Fibroblast of the aortic adventitia (primary cell): ENCODE measurements around the gene SLX4. TPM values are rescaled to one million over a fixed set of nuclear protein-coding genes. Genes with fewer than 3 reads are reported as not detected.
A peak's percentile ranks its signal among the peaks of the same experiment; 100 is the strongest.
"Not testable (repeated sequence)": the region's sequence is repeated elsewhere in the genome, so short reads cannot be mapped to it uniquely, and the experiment has no call there.

Source experiments
- DNase-seq: peaks from one replicate; pipeline ENCODE4 v3.0.0-alpha.2; 2010; ENCODE audit warnings: low read depth
- H3K4me3 ChIP-seq: 2 replicates; pipeline ENCODE4 v1.5.1; 2011; ENCODE audit warnings: low read depth, mild to moderate bottlenecking, control low read depth, low read length, moderate library complexity
- CTCF ChIP-seq: IDR thresholded peaks from 2 replicates; pipeline ENCODE4 v1.5.1; 2011; ENCODE audit warnings: mild to moderate bottlenecking, low read length, control low read depth, inconsistent platforms; ENCODE audit not compliant: insufficient read depth
- total RNA-seq: library from RNA; depleted of rRNA; stranded (reverse); fragments of >200 nt; gene quantifications from 2 replicates; pipeline ENCODE4 v1.2.3, GENCODE V29; 2012; ENCODE audit warnings: low replicate concordance

The SLX4 gene
- total RNA-seq, result 4.3 and 7.0 TPM in 2 replicates

GRCh38 chr16:3611146-3611975 is at the start of gene SLX4:
Gene SLX4 (minus strand): TSS chr16:3611606. CDS start chr16:3608964, 2,642 bp downstream.
- TF ChIP-seq CTCF, result no peak
- peak; percentile 84 for DNase-seq
- H3K4me3 ChIP-seq, result peak within 1 kb of the TSS; percentile 99

GRCh38 chr16:3659251-3659650 is 47.8 kb upstream of the SLX4 start:
- no peak overlapping the region for H3K4me3 ChIP-seq
- no peak for TF ChIP-seq CTCF
- DNase-seq, result peak; percentile 5

- H3K4me3 ChIP-seq, result no peak overlapping the region
- DNase-seq, result no peak
- TF ChIP-seq CTCF, result no peak
Measured at GRCh38 chr16:3656491-3657468, 45.4 kb upstream of the SLX4 start.

GRCh38 chr16:3656160-3656490 is 44.7 kb upstream of the SLX4 start:
- DNase-seq, H3K4me3 ChIP-seq: not testable (repeated sequence)

- H3K4me3 ChIP-seq, result no peak overlapping the region
- DNase-seq, result no peak
Measured at GRCh38 chr16:3655396-3656159, 44.2 kb upstream of the SLX4 start.

GRCh38 chr16:3655030-3655395 is 43.6 kb upstream of the SLX4 start:
- no peak for TF ChIP-seq CTCF
- H3K4me3 ChIP-seq, result no peak overlapping the region
- DNase-seq, result no peak

More at GRCh38 chr16:3655396-3656159, 44.2 kb upstream of the SLX4 start:
- TF ChIP-seq CTCF, result no peak
